A549 (cell line): Measurements from ENCODE around the gene ACVR1B. TPM values are rescaled to one million over a fixed set of nuclear protein-coding genes. Genes with fewer than 3 reads are reported as not detected.

Source experiments
- ATAC-seq, 2 experiments: fragments of 200-7000 bp in 1 of 2; fragments of >200 bp in 1 of 2; cut with Nextera tagmentation in 1 of 2; cut with Tn5 transposase in 1 of 2; 3 replicates each; pipeline versions ENCODE4 v1.8.0 to v1.9.1; 2018 to 2020; ENCODE audit warnings: mild to moderate bottlenecking in 1 of 2, moderate library complexity in 1 of 2
- CTCF ChIA-PET: fragments of 300-600 bp; sonication (Branson Sonifier 250); formaldehyde crosslinking; extraction: SDS; loops from one replicate; lab custom pipeline; 2021; ENCODE audit warnings: antibody characterized with exemption, inconsistent platforms; lab: Yijun Ruan, JAX
- POLR2A ChIA-PET: fragments of 350-600 bp; formaldehyde crosslinking; extraction: SDS; loops from one replicate; lab custom pipeline; 2021; ENCODE audit warnings: antibody characterized with exemption, inconsistent platforms; lab: Yijun Ruan, JAX
- DNase-seq, 2 experiments: peaks; one replicate each; pipeline versions ENCODE4 v3.0.0 to v3.0.0-alpha.2; 2011 to 2016; ENCODE audit warnings: low read depth in 1 of 2, low spot score in 1 of 2
- FAIRE-seq: peaks from 2 replicates; lab custom pipeline; 2011; peaks lifted over from hg19 to GRCh38; lab: Jason Lieb, UNC
- H3K27ac ChIP-seq, 2 experiments: fragments of >200 bp; sonication (Bioruptor Twin); formaldehyde crosslinking; 3 replicates each; pipeline ENCODE4 v1.5.1; 2016 to 2017
- H3K4me1 ChIP-seq: fragments of >200 bp; sonication (Bioruptor Twin); formaldehyde crosslinking; 3 replicates; pipeline ENCODE4 v1.6.1; 2016
- H3K4me2 ChIP-seq: fragments of >200 bp; sonication (Bioruptor Twin); formaldehyde crosslinking; 3 replicates; pipeline ENCODE4 v1.6.1; 2016
- H3K4me3 ChIP-seq: fragments of >200 bp; sonication (Bioruptor Twin); formaldehyde crosslinking; 3 replicates; pipeline ENCODE4 v1.5.1; 2016
- H3K9me3 ChIP-seq: fragments of >200 bp; sonication (Bioruptor Twin); formaldehyde crosslinking; 3 replicates; pipeline ENCODE4 v1.6.1; 2016
- ATOH8 ChIP-seq: fragments of 250-450 bp; sonication (Bioruptor Pico); IDR thresholded peaks from 2 replicates; pipeline ENCODE4 v1.5.0; 2020; ENCODE audit warnings: low read depth, mild to moderate bottlenecking, moderate library complexity
- BCL3 ChIP-seq: fragments of >200 bp; sonication (Bioruptor Twin); formaldehyde crosslinking; IDR thresholded peaks from 3 replicates; pipeline ENCODE4 v1.6.1; 2016
- BHLHE40 ChIP-seq: IDR thresholded peaks from 2 replicates; pipeline ENCODE4 v1.6.1; 2012; ENCODE audit warnings: low read depth, low read length, inconsistent platforms
- CBX8 ChIP-seq: fragments of 200-600 bp; sonication (generic); IDR thresholded peaks from 2 replicates; pipeline ENCODE4 v1.6.1; 2016
- CHD4 ChIP-seq: fragments of 200-600 bp; sonication (generic); IDR thresholded peaks from 2 replicates; pipeline ENCODE4 v1.6.1; 2016; ENCODE audit warnings: antibody characterized with exemption, mild to moderate bottlenecking, borderline replicate concordance
- E2F6 ChIP-seq: IDR thresholded peaks from 2 replicates; pipeline ENCODE4 v1.6.1; 2012; ENCODE audit warnings: low read depth, borderline replicate concordance
- ELK1 ChIP-seq: fragments of 150-350 bp; IDR thresholded peaks from 2 replicates; pipeline ENCODE4 v1.6.1; 2014; ENCODE audit warnings: low read depth, mild to moderate bottlenecking, low read length
- EP300 ChIP-seq, 2 experiments: fragments of >200 bp; sonication (Bioruptor Twin); formaldehyde crosslinking; IDR thresholded peaks; 2 replicates in 1 of 2; 3 replicates in 1 of 2; pipeline ENCODE4 v1.6.1; 2016 to 2017
- ESRRA ChIP-seq: fragments of 150-350 bp; IDR thresholded peaks from 2 replicates; pipeline ENCODE4 v1.6.1; 2014; ENCODE audit warnings: mild to moderate bottlenecking, low read length, borderline replicate concordance
- FOSL2 ChIP-seq, 2 experiments: fragments of 450-650 bp in 1 of 2; fragments of >200 bp in 1 of 2; sonication (Bioruptor Twin) in 1 of 2; formaldehyde crosslinking; IDR thresholded peaks; 2 replicates each; pipeline versions ENCODE4 v1.5.0 to v1.6.1; 2016 to 2020; ENCODE audit warnings: mild to moderate bottlenecking in 1 of 2, moderate library complexity in 1 of 2
- FOXS1 ChIP-seq: fragments of 250-450 bp; sonication (Bioruptor Pico); IDR thresholded peaks from 2 replicates; pipeline ENCODE4 v1.5.0; 2020; ENCODE audit warnings: mild to moderate bottlenecking, moderate library complexity
- GATA3 ChIP-seq: IDR thresholded peaks from 2 replicates; pipeline ENCODE4 v1.6.1; 2012; ENCODE audit warnings: borderline replicate concordance
- HDAC2 ChIP-seq: fragments of 200-600 bp; sonication (generic); IDR thresholded peaks from 2 replicates; pipeline ENCODE4 v1.6.1; 2016
- HES2 ChIP-seq: fragments of >200 bp; sonication (Bioruptor Twin); formaldehyde crosslinking; IDR thresholded peaks from 2 replicates; pipeline ENCODE4 v1.6.1; 2016
- HEYL ChIP-seq: fragments of 250-450 bp; sonication (Bioruptor Pico); IDR thresholded peaks from 2 replicates; pipeline ENCODE4 v1.8.0; 2021; ENCODE audit warnings: mild to moderate bottlenecking, moderate library complexity
- HOXB5 ChIP-seq: fragments of 250-450 bp; sonication (Bioruptor Pico); IDR thresholded peaks from 2 replicates; pipeline ENCODE4 v1.5.0; 2020; ENCODE audit warnings: mild to moderate bottlenecking, moderate library complexity
- MAX ChIP-seq: IDR thresholded peaks from 2 replicates; pipeline ENCODE4 v1.6.1; 2012
- NFE2L2 ChIP-seq: fragments of 150-350 bp; conservative IDR thresholded peaks from 2 replicates; pipeline ENCODE4 v1.6.1; 2014; ENCODE audit warnings: low read length
- NR3C1 ChIP-seq: fragments of >200 bp; sonication (Bioruptor Twin); formaldehyde crosslinking; IDR thresholded peaks from 3 replicates; pipeline ENCODE4 v1.6.1; 2017
- POLR2A ChIP-seq: IDR thresholded peaks from 2 replicates; pipeline ENCODE4 v1.6.1; 2012; ENCODE audit warnings: mild to moderate bottlenecking, low read length
- POLR2AphosphoS2 ChIP-seq: conservative IDR thresholded peaks from 2 replicates; pipeline ENCODE4 v1.6.1; 2012; ENCODE audit warnings: low read length, improper control_type of control experiment, inconsistent platforms
- RCOR1 ChIP-seq: fragments of 150-350 bp; IDR thresholded peaks from 2 replicates; pipeline ENCODE4 v1.6.1; 2014; ENCODE audit warnings: antibody characterized with exemption, low read length, low read depth
- REST ChIP-seq: fragments of 200-600 bp; sonication (generic); IDR thresholded peaks from 2 replicates; pipeline ENCODE4 v1.6.1; 2016; ENCODE audit warnings: antibody characterized with exemption, mild to moderate bottlenecking, moderate library complexity
- RFX5 ChIP-seq: fragments of 450-650 bp; IDR thresholded peaks from 2 replicates; pipeline ENCODE4 v1.7.1; 2014; ENCODE audit warnings: antibody characterized with exemption, mild to moderate bottlenecking, moderate library complexity
- RNF2 ChIP-seq: fragments of 200-600 bp; sonication (generic); IDR thresholded peaks from 2 replicates; pipeline ENCODE4 v1.6.1; 2016; ENCODE audit warnings: low read depth, mild to moderate bottlenecking, antibody characterized with exemption, moderate library complexity, borderline replicate concordance
- TFCP2L1 ChIP-seq: fragments of 250-450 bp; sonication (Bioruptor Pico); IDR thresholded peaks from 2 replicates; pipeline ENCODE4 v1.5.0; 2021; ENCODE audit warnings: mild to moderate bottlenecking
- USF2 ChIP-seq: fragments of 450-650 bp; IDR thresholded peaks from 2 replicates; pipeline ENCODE4 v1.6.1; 2014; ENCODE audit warnings: antibody characterized with exemption
- WGBS: methylation state at CpG from one replicate; pipeline ENCODE4 v1.1.6; 2017; ENCODE audit errors: missing lambda C conversion rate; 5-methylcytosine and 5-hydroxymethylcytosine counted together
- polyA plus RNA-seq, 4 experiments: library from polyadenylated mRNA; depleted of rRNA in 3 of 4; stranded (reverse); fragments of >200 nt; fragmentation: RNase III in 1 of 4; extraction: RNeasy Plus Mini Kit Qiagen cat#74134 plus additional on column Dnase treatment in 1 of 4; gene quantifications; 2 replicates in 3 of 4; 3 replicates in 1 of 4; pipeline ENCODE4 v1.2.3, GENCODE V29; 2011 to 2017

Gene ACVR1B
- polyA plus RNA-seq, 2 of the 4 experiments (the other 2 are of a cell fraction) = 15.2 to 18.4 TPM

GRCh38 chr12:51992246-51992645 is 40.7 kb downstream of the ACVR1B start:
- H3K9me3 ChIP-seq = no peaks in the 10 kb centered on the region
- H3K4me3 ChIP-seq = no peak overlapping the region
- no peak overlapping the region for H3K27ac ChIP-seq
- DNase-seq (no peak), ATAC-seq (no peak), FAIRE-seq (no peak)
- CTCF ChIA-PET = interaction anchor here (0.5 to 34.6 kb wide), 20 partner anchors 13 to 888 kb away, joined by 3 to 1544 read pairs (median 5); partner anchors contain the start of genes ANKRD33, ATG101 and TAMALIN
- POLR2A ChIA-PET = no interaction called here
- TF ChIP-seq NR3C1 = no peak
- TF ChIP-seq ESRRA = no peak
- TF ChIP-seq ELK1 = no peak
- no peak for TF ChIP-seq NFE2L2
- TF ChIP-seq HDAC2 = no peak
- TF ChIP-seq ATOH8 (CRISPR knock-in tag) = no peak
- no peak for TF ChIP-seq RCOR1
- TF ChIP-seq CHD4 = no peak
- TF ChIP-seq CBX8 = no peak
- peaks cover 4% of the 10 kb centered on the region; the same call in 2 of the 3 replicates for H3K4me1 ChIP-seq
- H3K4me2 ChIP-seq = no peak overlapping the region
- WGBS = 93% methylated on average over 5 of the region's 5 CpGs

- DNase-seq = no peak
- ChIA-PET POLR2A (no interaction called here), CTCF (interaction anchor here (1.0 to 34.6 kb wide), 4 partner anchors 15 to 90 kb away, joined by 3 to 1544 read pairs (median 70); partner anchors contain the start of gene TAMALIN)
- no peak for FAIRE-seq
- no peak for ATAC-seq
- 88% methylated on average over 17 of the region's 17 CpGs for WGBS
- TF ChIP-seq TFCP2L1 (CRISPR knock-in tag) (no peak), BCL3 (no peak), BHLHE40 (no peak), HEYL (CRISPR knock-in tag) (no peak), GATA3 (no peak), HOXB5 (no peak), USF2 (no peak), NFE2L2 (no peak), EP300 (IDR thresholded peaks at IDR 0.05) (no peak), FOSL2 (IDR thresholded peaks at IDR 0.05) (no peak), FOSL2 (CRISPR knock-in tag; IDR thresholded peaks at IDR 0.05) (no peak)
- TF ChIP-seq, all 56 proteins: peak for 0
- no peaks in the 10 kb centered on the region for H3K9me3 ChIP-seq
- H3K4me2 ChIP-seq = no peak overlapping the region
- no peak overlapping the region for H3K27ac ChIP-seq
- no peak overlapping the region for H3K4me3 ChIP-seq
- H3K4me1 ChIP-seq = peaks cover 4% of the 10 kb centered on the region; the same call in 2 of the 3 replicates
Measured at GRCh38 chr12:51994539-51994820, 43.0 kb downstream of the ACVR1B start.

GRCh38 chr12:51994959-51995358 is 43.5 kb downstream of the ACVR1B start:
- no peak for DNase-seq
- H3K9me3 ChIP-seq = no peaks in the 10 kb centered on the region
- no peak for FAIRE-seq
- CTCF ChIA-PET = interaction anchor here (3.3 to 34.6 kb wide), 3 partner anchors 15 to 89 kb away, joined by 29 to 1544 read pairs (median 111); partner anchors contain the start of gene TAMALIN
- H3K4me1 ChIP-seq = peaks cover 4% of the 10 kb centered on the region; the same call in 2 of the 3 replicates
- 75% methylated on average over 3 of the region's 4 CpGs for WGBS
- ATAC-seq = no peak
- no peak overlapping the region for H3K4me3 ChIP-seq
- no peak overlapping the region for H3K4me2 ChIP-seq
- POLR2A ChIA-PET = no interaction called here
- H3K27ac ChIP-seq = no peak overlapping the region
- TF ChIP-seq E2F6 (no peak), RNF2 (no peak), FOXS1 (CRISPR knock-in tag) (no peak), MAX (no peak), REST (no peak), POLR2A (no peak), POLR2AphosphoS2 (no peak), RFX5 (no peak), HES2 (no peak), HEYL (CRISPR knock-in tag) (no peak), ESRRA (no peak)
